OCI-LY7 (cell line): Measurements from ENCODE around the gene SIPA1L3. TPM values are rescaled to one million over a fixed set of nuclear protein-coding genes. Genes with fewer than 3 reads are reported as not detected.

ENCODE experiments used
- BruUV-seq: library from RNA; stranded (reverse); fragments of 400-500 nt; replicated peaks from 2 replicates; lab custom pipeline; 2021; lab: Mats Ljungman, UMichigan
- CTCF ChIA-PET: fragments of 300-600 bp; sonication (Branson Sonifier 250); formaldehyde crosslinking; loops from one replicate; lab custom pipeline; 2022; ENCODE audit warnings: antibody characterized with exemption; ENCODE audit not compliant: unreplicated experiment; lab: Charles Lee
- POLR2A ChIA-PET: fragments of 300-600 bp; sonication (Branson Sonifier 250); formaldehyde crosslinking; loops from one replicate; lab custom pipeline; 2022; ENCODE audit warnings: antibody characterized with exemption; lab: Charles Lee
- DNase-seq: peaks from one replicate; pipeline ENCODE4 v3.0.0-alpha.2; 2015; ENCODE audit warnings: low spot score
- H2AFZ ChIP-seq: fragments of 200-600 bp; sonication (generic), shearing (Covaris generic); 2 replicates; pipeline ENCODE4 v1.6.1; 2014; ENCODE audit warnings: mild to moderate bottlenecking, antibody characterized with exemption, low read length, moderate library complexity
- H3K27ac ChIP-seq: fragments of 200-600 bp; sonication (generic); 2 replicates; pipeline ENCODE4 v1.5.1; 2014; ENCODE audit warnings: mixed run types, low read depth, mild to moderate bottlenecking, moderate library complexity, low read length, inconsistent platforms; ENCODE audit not compliant: poor library complexity, severe bottlenecking
- H3K36me3 ChIP-seq: fragments of 200-600 bp; sonication (generic); 2 replicates; pipeline ENCODE4 v1.6.1; 2014; ENCODE audit warnings: mild to moderate bottlenecking, antibody characterized with exemption, low read length, moderate library complexity, mixed read lengths; ENCODE audit not compliant: insufficient read depth
- H3K4me1 ChIP-seq: fragments of 200-600 bp; sonication (generic); 2 replicates; pipeline ENCODE4 v1.5.1; 2014; ENCODE audit warnings: mild to moderate bottlenecking, low read length; ENCODE audit not compliant: insufficient read depth, poor library complexity, severe bottlenecking
- H3K4me2 ChIP-seq: fragments of 200-600 bp; sonication (generic); 2 replicates; pipeline ENCODE4 v1.6.1; 2014; ENCODE audit warnings: mild to moderate bottlenecking, low read length
- H3K4me3 ChIP-seq: fragments of 200-600 bp; sonication (generic); 2 replicates; pipeline ENCODE4 v1.5.1; 2014; ENCODE audit warnings: mild to moderate bottlenecking, low read depth, low read length; ENCODE audit not compliant: poor library complexity, severe bottlenecking
- H3K79me2 ChIP-seq: fragments of 200-600 bp; sonication (generic); 2 replicates; pipeline ENCODE4 v1.6.1; 2016; ENCODE audit warnings: low read depth, mild to moderate bottlenecking, low read length, moderate library complexity, mixed read lengths; ENCODE audit not compliant: insufficient read depth
- H3K9me2 ChIP-seq: fragments of 200-600 bp; sonication (generic); 2 replicates; pipeline ENCODE4 v1.6.1; 2016; ENCODE audit warnings: mild to moderate bottlenecking, low read length, mixed read lengths; ENCODE audit not compliant: insufficient read depth
- H3K9me3 ChIP-seq: fragments of 200-600 bp; sonication (generic); 2 replicates; pipeline ENCODE4 v1.6.1; 2014; ENCODE audit warnings: mild to moderate bottlenecking, mixed run types, low read length, mixed read lengths
- H4K20me1 ChIP-seq: fragments of 200-600 bp; sonication (generic); 2 replicates; pipeline ENCODE4 v1.6.1; 2014; ENCODE audit warnings: mild to moderate bottlenecking, antibody characterized with exemption, low read length, moderate library complexity, mixed read lengths; ENCODE audit not compliant: insufficient read depth
- EZH2phosphoT487 ChIP-seq: fragments of 200-600 bp; sonication (generic); IDR thresholded peaks from 2 replicates; pipeline ENCODE4 v1.6.1; 2018; ENCODE audit warnings: low read depth, borderline replicate concordance, mild to moderate bottlenecking, mixed run types, antibody characterized with exemption, low read length, moderate library complexity, mixed read lengths
- intact Hi-C: fragments of 100-400 bp; cut with micrococcal nuclease; formaldehyde crosslinking; loops from one replicate; pipeline ENCODE4 v1.10.0; 2022; ENCODE audit not compliant: unreplicated experiment
- total RNA-seq, 2 experiments: library from RNA; depleted of rRNA in 1 of 2; stranded (reverse); fragments of >200 nt in 1 of 2; shearing (Covaris generic) in 1 of 2; gene quantifications; 2 replicates each; pipeline ENCODE4 v1.2.3, GENCODE V29; 2014 to 2022
- TF ChIP-seq, protein P1 (sequence below): fragments of 200-600 bp; sonication (generic); conservative IDR thresholded peaks from 2 replicates; pipeline ENCODE4 v1.5.1; 2014; ENCODE audit warnings: mild to moderate bottlenecking, antibody characterized with exemption, low read length, moderate library complexity, mixed read lengths

SIPA1L3 gene
- total RNA-seq, 2 experiments from 2014 or later, result 21.2 to 84.4 TPM

DNA sequence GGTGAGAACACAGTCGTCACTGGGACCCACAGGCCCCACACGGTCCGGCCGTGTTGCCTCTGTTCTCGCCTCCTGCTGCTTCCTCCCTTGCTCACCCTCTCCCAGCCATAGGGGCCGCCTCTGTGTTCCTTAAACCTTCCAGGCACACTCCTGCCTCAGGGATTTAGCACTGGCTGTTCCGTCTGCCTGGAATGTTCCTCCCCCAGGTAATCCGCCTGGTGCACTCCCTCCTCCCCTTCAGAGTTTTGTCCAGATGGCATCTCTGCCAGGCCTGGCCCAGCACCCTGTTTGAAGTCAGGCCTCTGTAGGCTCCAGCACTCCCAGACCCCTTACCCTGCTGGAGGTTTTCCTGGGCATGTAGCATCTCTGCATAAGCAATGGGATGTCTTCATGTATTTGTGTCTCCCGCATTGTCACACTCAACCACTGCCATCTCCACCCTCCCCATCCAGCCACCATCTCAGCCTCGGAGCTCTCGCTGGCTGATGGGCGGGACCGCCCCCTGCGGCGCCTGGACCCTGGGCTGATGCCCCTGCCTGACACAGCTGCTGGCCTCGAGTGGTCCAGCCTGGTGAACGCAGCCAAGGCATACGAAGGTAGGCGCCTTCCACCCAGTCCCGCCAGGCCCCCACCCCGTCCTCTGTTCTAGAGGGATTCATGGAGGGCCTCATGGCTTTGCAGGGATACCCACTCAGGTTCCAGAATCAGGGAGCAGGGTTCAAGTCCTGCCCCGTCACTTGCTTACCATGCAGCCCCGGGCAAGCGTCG, 291.1 kb downstream of the SIPA1L3 start:
- POLR2A ChIA-PET, result no interaction called here
- peaks cover 18% of the 10 kb centered on the region for H3K36me3 ChIP-seq

DNA sequence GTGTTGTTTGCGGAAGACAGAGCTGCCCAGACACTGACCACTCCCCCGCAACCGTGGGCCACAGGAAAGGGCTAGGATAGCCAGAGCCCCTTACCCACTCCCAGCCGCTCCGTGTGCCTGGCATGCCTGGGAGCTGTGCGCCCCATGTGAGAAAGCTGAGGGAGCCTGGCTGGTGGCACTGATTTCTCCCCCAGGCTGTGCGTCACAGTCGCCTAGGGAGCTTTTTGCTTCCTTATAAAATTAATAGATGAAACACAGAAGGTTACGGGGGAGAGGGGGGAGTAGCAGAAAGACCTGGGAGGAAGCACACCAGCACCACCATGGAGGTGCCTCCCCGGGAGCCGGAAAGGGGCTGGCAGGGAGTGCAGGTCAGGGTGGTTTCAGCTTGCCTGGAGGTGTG, 292.3 kb downstream of the SIPA1L3 start:
- Histone ChIP-seq H3K4me3 (no peak overlapping the region), H3K4me1 (no peaks in the 10 kb centered on the region), H3K79me2 (no peaks in the 10 kb centered on the region), H3K9me2 (no peaks in the 10 kb centered on the region), H3K4me2 (no peak overlapping the region), H3K27ac (no peak overlapping the region), H2AFZ (no peak overlapping the region), H3K9me3 (no peaks in the 10 kb centered on the region), H3K36me3 (peaks cover 17% of the 10 kb centered on the region), H4K20me1 (no peaks in the 10 kb centered on the region)
- no peak for DNase-seq
- TF ChIP-seq, protein P1, sequence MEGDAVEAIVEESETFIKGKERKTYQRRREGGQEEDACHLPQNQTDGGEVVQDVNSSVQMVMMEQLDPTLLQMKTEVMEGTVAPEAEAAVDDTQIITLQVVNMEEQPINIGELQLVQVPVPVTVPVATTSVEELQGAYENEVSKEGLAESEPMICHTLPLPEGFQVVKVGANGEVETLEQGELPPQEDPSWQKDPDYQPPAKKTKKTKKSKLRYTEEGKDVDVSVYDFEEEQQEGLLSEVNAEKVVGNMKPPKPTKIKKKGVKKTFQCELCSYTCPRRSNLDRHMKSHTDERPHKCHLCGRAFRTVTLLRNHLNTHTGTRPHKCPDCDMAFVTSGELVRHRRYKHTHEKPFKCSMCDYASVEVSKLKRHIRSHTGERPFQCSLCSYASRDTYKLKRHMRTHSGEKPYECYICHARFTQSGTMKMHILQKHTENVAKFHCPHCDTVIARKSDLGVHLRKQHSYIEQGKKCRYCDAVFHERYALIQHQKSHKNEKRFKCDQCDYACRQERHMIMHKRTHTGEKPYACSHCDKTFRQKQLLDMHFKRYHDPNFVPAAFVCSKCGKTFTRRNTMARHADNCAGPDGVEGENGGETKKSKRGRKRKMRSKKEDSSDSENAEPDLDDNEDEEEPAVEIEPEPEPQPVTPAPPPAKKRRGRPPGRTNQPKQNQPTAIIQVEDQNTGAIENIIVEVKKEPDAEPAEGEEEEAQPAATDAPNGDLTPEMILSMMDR, result no peak
- no peak for TF ChIP-seq EZH2phosphoT487
- intact Hi-C loops, result no loop called here
- ChIA-PET POLR2A (interaction anchor here (0.7 kb wide), 1 partner anchor 99 kb away, joined by 3 read pairs; no protein-coding TSS in a partner anchor), CTCF (no interaction called here)
- BruUV-seq, result no TSS peak

More for the DNA sequence above, 291.1 kb downstream of the SIPA1L3 start:
- no peak for DNase-seq
- H4K20me1 ChIP-seq, result no peaks in the 10 kb centered on the region
- CTCF ChIA-PET, result interaction anchor here (0.6 kb wide), 1 partner anchor 132 kb away, joined by 3 read pairs; no protein-coding TSS in a partner anchor
- no peak overlapping the region for H3K4me3 ChIP-seq
- no peaks in the 10 kb centered on the region for H3K79me2 ChIP-seq
- no peak overlapping the region for H3K27ac ChIP-seq
- H3K4me2 ChIP-seq, result no peak overlapping the region
- H3K9me3 ChIP-seq, result no peaks in the 10 kb centered on the region
- BruUV-seq, result no TSS peak
- H3K4me1 ChIP-seq, result no peaks in the 10 kb centered on the region
- intact Hi-C loops, result no loop called here
- TF ChIP-seq EZH2phosphoT487, result no peak
- TF ChIP-seq, protein P1, result no peak
- no peaks in the 10 kb centered on the region for H3K9me2 ChIP-seq
- H2AFZ ChIP-seq, result no peak overlapping the region

DNA sequence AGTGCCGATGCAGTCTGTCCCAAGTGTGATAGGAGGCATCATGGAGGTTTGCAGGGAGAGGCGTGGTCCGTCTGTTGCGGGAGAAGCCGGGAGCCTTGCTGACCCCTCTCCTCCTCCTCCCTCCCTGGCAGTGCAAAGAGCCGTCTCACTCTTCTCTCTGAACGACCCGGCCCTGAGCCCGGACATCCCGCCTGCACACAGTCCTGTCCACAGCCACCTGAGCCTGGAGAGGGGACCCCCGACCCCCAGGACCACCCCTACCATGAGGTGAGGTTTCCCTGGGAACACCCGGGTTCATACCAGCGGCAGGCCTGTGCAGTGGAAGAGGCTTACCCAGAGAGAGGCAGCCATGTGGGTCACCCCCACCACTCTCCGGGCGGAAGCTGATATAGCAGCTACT, 294.7 kb downstream of the SIPA1L3 start:
- Histone ChIP-seq H3K4me1 (no peaks in the 10 kb centered on the region), H3K9me2 (no peaks in the 10 kb centered on the region), H4K20me1 (no peaks in the 10 kb centered on the region), H3K4me3 (no peak overlapping the region), H3K9me3 (no peaks in the 10 kb centered on the region), H3K79me2 (no peaks in the 10 kb centered on the region), H2AFZ (no peak overlapping the region), H3K27ac (no peak overlapping the region), H3K36me3 (peaks cover 9% of the 10 kb centered on the region; the same call in 1 of the 2 replicates), H3K4me2 (no peak overlapping the region)
- TF ChIP-seq EZH2phosphoT487, result no peak
- TF ChIP-seq, protein P1, result no peak
- CTCF ChIA-PET, result no interaction called here
- POLR2A ChIA-PET, result no interaction called here
- intact Hi-C loops, result no loop called here
- no TSS peak for BruUV-seq
- DNase-seq, result no peak
